GM20431 (cell line): Measurements from ENCODE around the gene DEAF1.
"Not testable (repeated sequence)": the region's sequence is repeated elsewhere in the genome, so short reads cannot be mapped to it uniquely, and the experiment has no call there.

Experiments used
- in situ Hi-C: fragments of 300-500 bp; cut with MseI, MboI; formaldehyde crosslinking; loops from one replicate; pipeline ENCODE4 v1.15.0; 2020; ENCODE audit warnings: low sequenced_read_pairs; ENCODE audit not compliant: unreplicated experiment

The DEAF1 gene

DNA sequence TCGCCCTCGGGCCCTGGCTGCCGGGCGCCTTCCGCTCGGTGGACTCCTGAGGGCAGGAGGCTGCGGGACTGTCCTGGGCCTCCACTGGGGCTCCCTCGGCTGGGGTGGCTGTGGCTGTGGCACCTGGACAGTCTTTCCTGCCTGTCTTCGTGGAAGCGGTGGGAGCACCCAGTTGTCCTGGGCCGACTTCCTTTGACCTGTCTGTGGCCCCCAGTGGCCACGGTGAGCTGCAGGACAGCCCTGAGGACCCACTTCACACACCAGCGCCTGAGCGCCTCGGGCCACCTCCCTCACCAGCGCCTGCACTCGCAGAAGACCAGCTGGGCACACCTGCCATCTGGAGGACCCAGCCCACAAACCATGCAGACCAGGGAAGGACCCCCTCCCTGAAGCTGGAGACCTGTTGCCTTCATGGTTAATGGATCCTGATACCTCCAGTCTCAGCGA is 9.2 kb upstream of the DEAF1 start:
- in situ Hi-C loops = no loop called here

DNA sequence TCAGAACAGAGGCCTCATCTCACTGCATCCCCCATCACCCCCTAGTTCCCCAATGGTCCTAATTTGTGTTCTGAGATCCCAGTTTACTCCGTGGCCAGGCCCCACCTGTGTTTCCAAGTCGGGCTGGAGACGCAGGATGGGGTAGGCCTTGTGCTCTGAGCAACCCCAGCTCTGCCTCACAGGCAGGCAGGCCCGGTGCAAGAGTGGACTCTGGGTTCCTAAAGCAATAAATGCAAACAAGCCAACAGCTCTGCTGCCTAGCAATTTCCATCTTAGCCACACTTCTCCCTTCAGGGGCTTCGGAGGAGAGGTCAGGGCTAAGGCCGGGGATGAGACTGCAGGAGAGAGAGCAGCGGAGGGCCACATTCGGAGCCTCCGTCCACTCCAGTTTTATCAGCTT is 8.5 kb upstream of the DEAF1 start:
- in situ Hi-C loops = no loop called here

DNA sequence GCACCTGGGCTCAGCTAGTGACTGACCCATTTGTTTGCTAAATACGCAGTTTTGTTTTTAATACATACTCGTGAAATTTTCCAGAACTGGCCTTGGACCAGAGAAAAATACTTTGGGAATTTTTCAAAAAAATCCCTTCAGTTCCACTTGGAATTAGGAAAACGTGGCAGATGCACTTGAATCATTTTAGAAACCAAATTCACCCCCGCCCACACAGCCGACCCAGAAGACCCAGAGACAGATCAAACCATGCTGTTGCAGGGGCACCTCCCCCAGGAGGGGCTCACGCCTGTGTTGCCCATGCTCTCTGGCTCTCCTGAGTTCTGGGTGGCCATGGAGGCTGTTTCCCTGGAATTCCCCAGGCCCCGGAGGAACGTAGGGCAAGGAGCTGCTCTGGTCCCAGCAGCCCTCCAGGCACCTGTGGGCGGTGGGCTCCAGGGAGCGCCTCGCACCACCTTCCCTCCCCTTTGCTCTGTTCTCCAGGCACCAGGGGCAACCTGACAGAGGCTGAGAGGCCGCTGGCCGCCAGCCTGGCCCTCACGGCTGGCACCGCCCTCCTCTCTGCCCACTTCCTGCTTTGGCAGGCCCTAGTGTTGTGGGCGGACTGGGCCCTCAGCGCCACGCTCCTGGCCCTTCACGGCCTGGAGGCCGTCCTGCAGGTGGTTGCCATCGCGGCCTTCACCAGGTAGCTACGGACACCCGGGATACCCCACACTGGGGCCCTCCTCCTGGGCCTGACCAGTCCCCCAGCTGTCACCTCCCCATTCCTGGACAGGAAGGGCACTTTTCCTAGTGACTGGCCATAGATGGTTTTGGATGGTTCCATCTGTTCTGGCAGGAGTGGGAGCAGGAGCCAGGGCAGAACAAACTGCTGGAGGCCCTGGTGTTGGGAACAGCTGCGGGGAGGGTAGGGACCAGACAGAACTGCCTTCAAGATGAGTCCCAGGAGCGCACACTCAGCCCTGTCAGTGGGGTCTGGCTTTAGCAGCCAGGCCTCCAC is 7.7 kb upstream of the DEAF1 start:
- in situ Hi-C loops = no loop called here

DNA sequence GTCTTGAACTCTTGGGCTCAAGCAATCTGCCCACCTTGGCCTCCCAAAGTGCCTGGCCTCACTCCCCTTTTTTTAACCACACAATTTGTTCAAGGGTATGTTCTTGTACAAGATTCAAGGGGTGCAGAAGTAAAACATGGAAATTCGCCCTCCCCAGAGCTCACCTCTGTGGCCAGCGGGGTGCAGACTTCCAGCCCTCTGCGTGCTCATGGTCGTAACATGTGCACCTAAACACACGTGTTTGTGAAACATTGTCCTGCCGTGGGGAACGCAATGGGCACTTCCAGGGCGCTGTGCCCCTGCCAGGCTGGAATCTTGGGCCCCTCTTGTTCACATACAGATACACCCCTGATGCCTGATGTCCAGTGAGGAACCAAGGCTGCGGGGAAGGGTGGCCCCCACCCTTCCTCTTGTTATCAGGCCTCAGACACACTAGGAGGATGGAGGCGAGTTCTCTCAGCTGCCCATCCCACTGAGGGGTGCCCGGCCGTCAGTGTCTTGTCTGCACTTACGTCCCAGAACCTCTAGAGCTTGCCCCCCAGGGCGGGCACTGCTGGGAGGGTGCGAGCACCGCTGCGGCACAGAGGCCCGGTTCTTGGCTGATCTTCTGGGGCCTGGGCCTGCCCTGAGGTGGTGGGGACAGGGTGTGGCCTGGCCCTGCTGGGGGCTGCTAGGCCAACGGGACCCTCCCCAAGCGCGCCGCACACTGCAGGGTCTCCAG is 6.9 kb upstream of the DEAF1 start:
- in situ Hi-C loops = no loop called here

DNA sequence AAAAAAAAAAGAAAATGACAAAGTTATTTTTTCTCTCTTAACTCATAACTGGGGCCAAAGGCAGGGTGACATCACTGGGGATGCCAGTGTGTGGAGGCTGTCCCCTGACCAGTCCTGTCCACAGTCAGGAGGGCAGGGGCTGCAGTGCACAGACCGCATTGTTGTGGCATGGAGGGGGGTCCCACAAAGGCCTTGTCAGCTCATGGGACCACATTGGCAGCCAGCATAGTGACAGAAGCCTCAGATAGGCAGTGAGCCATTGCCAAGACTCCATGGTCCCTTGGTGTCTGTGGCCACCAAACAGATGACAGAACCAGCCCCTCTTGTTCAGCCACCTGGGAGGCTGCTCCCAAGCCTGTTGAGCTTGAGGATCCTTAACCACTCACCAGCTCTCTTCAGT is 4.7 kb upstream of the DEAF1 start:
- in situ Hi-C loops = no loop called here

DNA sequence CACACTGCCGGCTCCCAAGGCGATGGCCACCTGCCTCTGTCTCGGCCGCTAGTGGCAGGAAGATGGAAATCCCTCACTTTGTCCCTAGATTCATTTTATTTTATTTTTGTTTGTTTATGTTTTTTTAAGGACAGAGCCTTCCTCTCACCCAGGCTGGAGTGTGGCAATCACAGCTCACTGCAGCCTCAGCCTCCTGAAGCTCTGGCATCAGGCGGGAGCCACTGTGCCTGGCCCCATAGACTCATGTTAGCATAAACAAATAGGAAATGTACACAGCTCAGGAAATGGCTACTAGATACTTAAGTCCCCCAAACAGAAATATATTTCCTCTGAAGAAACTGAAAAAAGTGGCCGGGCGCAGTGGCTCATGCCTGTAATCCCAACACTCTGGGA is 4.1 kb upstream of the DEAF1 start:
- in situ Hi-C loops = no loop called here

DNA sequence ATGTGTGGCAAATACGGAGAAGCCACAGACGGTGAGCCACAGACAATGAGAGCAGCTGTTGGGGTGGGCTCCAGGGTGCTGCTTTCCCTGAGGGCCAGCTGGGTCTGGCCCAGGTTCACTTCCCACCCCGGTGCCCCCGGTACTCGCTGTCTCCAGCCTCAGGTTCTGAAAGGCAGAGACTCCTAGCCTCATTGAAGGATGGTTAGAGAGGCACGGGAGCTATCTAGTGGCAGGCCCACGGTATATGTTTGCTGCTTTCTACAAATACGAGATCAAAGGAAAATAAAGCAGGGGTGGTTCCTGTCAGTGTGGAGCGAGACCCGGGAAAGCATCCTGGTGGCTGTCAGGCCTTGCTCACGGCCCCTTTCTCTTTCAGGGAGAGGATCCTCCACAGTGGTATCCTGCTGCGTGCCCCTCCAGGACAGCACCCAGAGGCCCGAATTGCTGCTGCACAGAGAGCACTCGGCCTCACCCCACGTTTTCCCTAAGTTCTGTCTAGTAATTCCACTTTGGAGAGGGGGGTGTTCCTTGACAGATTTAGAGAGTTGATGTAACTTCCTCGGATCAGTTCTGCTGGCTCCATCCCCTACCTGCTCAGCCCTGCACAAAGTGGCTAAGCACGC is 3.6 kb upstream of the DEAF1 start:
- in situ Hi-C loops = no loop called here

DNA sequence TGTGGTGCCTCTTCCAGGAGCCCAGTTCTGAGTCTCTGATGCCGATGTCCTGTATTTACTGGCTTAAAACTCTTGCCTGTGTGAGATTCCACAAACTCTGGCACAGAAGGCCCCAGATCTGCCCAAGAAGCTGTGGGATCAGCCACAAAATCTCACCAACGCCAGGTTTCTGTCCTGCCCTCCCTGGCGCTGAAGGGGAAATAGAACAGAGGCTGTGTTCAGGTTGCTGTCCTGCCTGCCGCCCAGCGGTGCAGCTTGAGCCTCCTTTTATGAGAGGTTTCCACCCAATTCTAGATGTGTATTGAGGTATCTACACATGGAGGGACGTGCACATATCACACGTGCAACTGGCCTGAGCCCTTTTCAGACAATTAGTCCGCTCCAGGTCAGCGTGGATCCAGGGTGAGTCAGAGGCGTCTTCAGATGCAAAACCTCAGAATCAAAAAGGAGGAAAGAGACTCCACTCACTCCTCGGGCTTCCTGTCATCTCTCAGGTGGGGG is 2.8 kb upstream of the DEAF1 start:
- in situ Hi-C loops = no loop called here

DNA sequence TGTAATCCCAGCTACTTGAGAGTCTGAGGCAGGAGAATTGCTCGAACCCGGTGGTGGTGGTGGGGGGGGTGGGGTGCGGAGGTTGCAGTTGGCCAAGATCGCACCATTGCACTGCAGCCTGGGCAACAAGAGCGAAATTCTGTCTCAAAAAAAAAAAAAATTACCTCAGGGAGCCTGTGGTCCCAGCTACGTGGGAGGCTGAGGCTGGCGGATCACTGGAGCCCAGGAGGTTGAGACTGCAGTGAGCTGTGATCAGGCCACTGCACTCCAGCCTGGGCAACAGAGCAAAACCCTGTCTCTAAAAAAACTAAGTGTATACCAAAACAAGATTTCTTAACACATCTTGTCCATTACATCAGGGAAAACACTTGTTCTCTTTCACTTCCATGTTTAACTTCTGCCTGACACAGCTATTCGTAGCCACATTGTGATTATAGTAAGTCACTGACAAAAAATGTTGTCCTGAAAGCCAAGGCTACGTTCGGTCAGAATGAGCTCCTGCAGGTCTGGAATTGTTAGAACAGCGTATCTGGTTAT is 2.0 kb upstream of the DEAF1 start:
- in situ Hi-C loops = no loop called here

DNA sequence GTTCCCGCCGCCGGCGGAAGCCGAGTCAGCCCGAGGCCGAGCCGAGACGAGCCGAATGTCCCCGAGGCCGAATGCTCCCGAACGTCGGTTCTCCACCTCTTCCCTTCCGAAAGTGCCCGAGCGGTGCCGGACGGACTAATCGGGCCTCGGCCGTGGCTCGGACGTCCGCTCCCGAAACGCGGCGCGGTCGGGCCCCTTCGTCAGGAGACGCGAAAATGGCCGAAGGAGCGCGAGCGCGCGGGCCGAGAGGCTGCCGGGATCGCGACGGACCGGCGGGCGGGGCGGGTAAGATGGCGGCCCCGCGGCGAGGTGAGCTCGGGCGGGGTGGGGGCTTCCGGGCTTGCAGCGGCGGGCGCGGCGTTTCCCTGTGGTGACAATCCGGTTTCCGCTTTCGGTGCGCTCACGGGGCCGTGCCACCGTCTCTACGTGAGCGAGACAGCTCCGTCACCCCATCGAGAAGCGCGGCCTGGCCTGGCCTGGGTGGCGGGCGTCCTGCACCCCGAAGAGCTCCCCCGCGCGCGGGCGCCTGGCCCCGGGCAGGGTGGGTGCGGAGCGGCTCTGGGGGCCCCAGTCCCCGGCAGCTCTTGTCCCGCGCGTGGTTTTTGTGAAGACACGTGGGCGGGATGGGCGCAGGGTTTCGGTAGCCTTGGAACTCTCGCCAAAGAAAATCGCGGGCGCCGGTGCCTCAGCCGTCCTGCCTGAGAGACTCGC is 671 bp upstream of the DEAF1 start, which contains the start of gene TMEM80:
TSS of gene TMEM80 (plus strand) at position 279 of the 711 bp plus-strand sequence. CDS start at position 291, 12 bp downstream.
- in situ Hi-C loops = no loop called here

DNA sequence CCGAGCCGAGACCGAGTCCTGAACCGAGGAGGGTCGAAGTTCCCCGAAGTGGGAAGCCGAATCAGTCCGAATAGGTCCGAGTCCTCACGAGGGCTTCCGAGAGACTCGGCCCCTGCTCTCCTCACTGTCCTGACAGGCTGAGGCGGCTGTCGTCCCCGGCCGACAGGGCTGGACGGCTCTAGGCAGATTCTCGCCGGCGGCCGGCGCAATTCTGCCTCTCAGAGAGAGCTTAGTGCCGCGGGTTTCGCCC is 191 bp upstream of the DEAF1 start:
- in situ Hi-C loops = no loop called here

DNA sequence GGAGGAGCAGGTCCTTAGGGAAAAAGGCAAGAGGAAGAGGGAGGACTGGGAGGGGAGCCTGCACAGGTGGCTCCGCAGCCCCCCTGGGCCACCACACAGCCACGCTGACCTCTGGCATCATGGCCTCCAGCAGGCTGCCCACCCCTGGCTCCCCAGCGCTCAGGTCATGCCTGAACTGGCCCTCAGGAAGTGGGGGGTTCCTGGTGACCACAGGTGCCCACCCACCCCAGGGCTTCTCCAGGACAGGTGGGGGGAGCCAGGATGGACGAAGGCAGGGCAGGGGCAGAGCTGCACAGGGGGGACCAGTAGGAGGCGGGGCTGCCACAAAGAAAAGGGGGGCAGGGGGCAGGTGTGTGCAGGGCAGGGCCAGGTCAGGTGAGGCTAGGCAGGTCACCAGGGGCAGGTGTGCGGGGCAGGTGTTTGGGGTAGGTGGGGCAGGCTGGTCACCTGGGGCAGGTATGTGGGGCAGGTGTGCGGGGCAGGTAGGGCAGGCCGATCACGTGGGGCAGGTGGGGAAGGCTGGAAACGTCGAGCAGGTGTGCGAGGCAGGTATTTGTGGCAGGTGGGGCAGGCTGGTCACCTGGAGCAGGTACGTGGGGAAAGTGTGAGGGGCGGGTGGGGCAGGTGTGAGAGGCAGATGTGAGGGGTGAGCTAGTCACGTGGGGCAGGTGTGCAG is 997 bp downstream of the DEAF1 start:
- in situ Hi-C loops = no loop called here

DNA sequence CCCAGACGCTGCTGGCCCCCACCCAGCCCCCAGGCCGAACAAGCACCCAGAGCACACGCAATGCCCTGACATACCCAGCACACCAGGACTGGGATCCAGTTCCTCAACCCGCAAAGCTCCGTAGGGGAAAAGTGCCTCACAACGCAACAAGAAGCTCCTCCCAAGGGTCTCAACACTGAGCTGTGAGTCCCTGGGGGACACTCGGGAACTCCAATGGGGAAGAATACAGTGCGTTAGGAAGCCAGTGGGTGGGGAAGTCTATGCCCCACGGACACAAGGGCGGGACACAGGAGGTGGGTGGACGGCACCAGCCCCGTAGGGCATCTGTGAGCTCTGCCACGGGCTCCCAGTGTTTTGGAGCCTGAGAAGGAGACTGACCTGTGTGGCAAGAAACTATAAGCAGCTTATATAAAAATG is 1.6 kb downstream of the DEAF1 start:
- in situ Hi-C loops = no loop called here

DNA sequence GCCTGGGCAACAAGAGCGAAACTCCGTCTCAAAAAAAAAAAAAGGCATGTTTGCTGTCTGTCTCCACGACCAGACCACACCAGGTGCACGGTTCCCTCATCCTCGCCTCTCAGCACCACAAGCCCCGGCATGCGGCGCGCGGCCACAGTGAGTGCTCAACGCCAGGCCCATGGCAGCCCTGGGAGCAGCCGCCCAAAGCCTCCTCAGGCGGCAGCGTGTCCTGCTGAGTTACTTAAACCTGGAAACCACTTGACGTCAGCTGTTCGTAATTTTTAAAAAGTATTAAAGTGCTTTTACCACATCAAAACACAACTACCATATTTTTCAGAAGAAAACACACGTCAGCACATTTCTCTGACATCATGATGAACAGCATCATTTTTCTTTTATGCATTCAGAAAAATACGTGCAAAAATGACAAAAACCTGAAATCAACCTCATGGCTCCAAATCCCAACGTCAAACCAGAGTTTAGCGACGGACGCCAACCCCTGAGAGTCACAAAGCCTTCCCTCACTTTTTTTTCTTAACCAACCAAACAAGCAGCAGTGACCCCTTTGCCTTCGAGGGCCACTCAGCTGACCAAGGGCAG is 2.1 kb downstream of the DEAF1 start:
- in situ Hi-C loops = no loop called here

DNA sequence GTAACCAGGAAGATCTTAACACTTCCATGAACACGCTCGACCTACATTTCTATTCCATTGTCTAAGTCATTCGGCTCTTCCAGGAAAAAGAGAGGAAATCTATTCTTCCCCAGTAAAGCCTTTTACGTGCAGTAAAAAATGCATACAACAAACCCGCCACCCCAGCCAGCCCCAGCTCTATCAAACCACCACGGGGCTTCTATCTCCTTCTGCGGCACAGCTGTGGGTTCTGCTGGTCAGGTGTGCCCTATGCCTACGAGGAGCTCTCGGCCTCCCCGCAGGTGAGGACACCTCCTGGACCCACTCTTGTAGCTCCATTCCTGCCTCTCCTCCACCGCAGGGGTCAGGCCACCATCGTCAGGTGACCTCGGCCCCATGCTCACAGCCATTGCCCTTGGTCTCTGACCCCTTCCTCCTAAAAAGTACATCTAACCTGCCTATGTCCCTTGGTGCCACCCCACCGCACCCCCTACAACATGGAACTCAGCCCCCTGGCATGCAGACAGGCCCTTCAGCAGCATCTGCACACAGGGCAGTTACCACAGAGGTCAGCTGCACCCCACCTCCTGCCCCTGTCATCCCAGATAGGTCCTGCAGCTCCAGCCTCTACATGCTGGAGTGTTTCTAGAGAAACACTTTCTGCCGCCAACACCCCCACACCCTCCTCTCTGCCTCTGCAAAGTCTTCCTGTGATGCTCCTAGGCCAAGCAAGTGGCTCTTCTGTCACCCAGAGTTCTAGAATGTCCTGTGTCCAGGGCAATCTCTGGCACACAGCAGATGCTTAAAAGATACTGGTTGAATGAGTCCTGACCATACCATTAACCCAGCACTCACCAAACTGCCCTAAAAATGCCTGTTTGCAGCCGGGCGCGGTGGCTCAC is 3.1 kb downstream of the DEAF1 start:
- in situ Hi-C loops = no loop called here

DNA sequence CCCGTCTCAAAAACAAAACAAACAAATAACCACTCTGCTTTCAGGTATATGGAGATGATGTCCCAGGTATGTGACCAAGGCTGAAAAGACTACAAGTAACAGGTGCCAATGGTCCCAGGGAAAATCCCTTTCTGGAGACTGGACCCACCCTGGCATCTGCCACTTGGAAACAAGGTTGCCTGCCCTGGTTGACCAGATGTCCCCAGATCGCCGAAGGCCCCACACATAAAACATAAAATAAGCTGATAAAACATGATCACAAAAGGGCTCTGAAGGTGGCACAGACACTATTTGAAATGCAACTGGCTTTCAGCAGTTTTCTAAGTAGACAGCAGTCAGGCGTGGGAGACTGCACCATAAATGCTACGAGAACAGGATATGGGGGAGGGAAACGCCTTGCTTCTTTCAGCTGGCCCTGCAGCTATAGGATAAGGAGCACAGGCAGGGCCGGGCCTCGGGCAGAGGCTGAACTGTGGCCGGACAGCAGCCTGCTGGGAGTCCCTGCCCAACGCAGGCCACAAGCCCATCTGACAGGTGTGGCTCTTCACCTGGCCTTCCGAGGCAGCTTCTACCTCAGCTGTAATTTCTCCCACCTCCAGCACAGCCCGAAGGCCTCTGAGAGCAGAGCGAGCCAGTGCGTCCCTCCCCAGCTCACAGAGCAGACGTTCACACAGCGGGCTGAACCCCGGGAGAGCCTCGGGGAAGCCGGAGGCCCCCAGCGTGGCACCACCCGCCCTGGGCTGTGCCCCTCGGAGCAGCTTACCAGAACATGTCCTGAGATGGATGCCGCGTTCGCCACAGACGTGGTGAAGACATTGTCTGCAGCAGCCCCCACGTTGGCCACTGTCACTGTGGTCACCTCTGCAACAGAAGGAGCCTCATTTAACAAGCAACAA is 4.0 kb downstream of the DEAF1 start:
- in situ Hi-C loops = no loop called here

DNA sequence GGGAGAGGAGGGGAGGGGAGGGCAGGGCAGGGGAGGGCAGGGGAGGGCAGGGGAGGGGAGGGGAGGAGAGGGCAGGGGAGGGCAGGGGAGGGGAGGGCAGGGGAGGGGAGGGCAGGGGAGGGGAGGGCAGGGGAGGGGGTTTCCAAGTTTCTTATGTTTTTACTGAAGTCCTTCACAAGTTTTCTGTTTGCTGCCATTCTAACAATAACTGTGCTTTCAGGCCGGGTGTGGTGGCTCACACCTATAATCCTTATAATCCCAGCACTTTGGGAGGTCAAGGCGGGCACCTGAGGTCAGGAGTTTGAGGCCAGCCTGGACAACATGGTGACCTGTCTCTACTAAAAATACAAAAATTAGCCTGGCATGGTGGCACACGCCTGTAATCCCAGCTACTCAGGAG is 4.8 kb downstream of the DEAF1 start:
- in situ Hi-C loops = not testable (repeated sequence)
